Activated CD4-positive, alpha-beta memory T cell treated with anti-CD3 and anti-CD28 coated beads for 36 hours (primary cell): ENCODE measurements around the gene NEK11. TPM values are rescaled to one million over a fixed set of nuclear protein-coding genes. Genes with fewer than 3 reads are reported as not detected.
"Not testable (repeated sequence)": the region's sequence is repeated elsewhere in the genome, so short reads cannot be mapped to it uniquely, and the experiment has no call there.

Source experiments
- CTCF ChIA-PET: fragments of 350-600 bp; sonication (Branson Sonifier 250); formaldehyde crosslinking; loops from one replicate; lab custom pipeline; 2021; ENCODE audit warnings: antibody characterized with exemption, inconsistent platforms; lab: Charles Lee
- POLR2A ChIA-PET: fragments of 350-600 bp; sonication (Branson Sonifier 250); formaldehyde crosslinking; loops from one replicate; lab custom pipeline; 2021; ENCODE audit warnings: antibody characterized with exemption; lab: Charles Lee
- DNase-seq: peaks from one replicate; pipeline ENCODE4 v3.0.0-alpha.2; 2020
- H3K27ac Mint-ChIP-seq: one replicate; pipeline ENCODE4 v1.8.0; 2021; ENCODE audit warnings: mixed read lengths
- H3K27me3 Mint-ChIP-seq: one replicate; pipeline ENCODE4 v1.8.0; 2021; ENCODE audit warnings: mixed read lengths
- H3K36me3 Mint-ChIP-seq: one replicate; pipeline ENCODE4 v1.8.0; 2021; ENCODE audit warnings: mixed read lengths
- H3K4me1 Mint-ChIP-seq: one replicate; pipeline ENCODE4 v1.8.0; 2021; ENCODE audit warnings: low read depth, mixed read lengths
- H3K4me3 Mint-ChIP-seq: one replicate; pipeline ENCODE4 v1.8.0; 2021; ENCODE audit warnings: mild to moderate bottlenecking, mixed read lengths
- H3K9me3 Mint-ChIP-seq: one replicate; pipeline ENCODE4 v1.8.0; 2021; ENCODE audit warnings: mixed read lengths
- intact Hi-C: fragments of 100-400 bp; cut with micrococcal nuclease; formaldehyde crosslinking; loops from one replicate; pipeline ENCODE4 v1.15.1; 2023
- total RNA-seq, 2 experiments: library from RNA; stranded (reverse); gene quantifications; one replicate each; pipeline ENCODE4 v1.2.3, GENCODE V29; 2021

NEK11 gene
- total RNA-seq, 2 experiments from 2014 or later: 1.2 to 1.3 TPM

- no peaks in the 10 kb centered on the region for H3K4me1 Mint-ChIP-seq
- H3K27ac Mint-ChIP-seq: no peak overlapping the region
- H3K4me3 Mint-ChIP-seq: no peak overlapping the region
- DNase-seq: no peak
- peaks cover 2% of the 10 kb centered on the region for H3K27me3 Mint-ChIP-seq
- H3K9me3 Mint-ChIP-seq: peaks cover 4% of the 10 kb centered on the region
- no peaks in the 10 kb centered on the region for H3K36me3 Mint-ChIP-seq
- intact Hi-C loops: no loop called here
- CTCF ChIA-PET: no interaction called here
- POLR2A ChIA-PET: no interaction called here
These were observed 302.0 kb downstream of the NEK11 start for GRCh38 chr3:131328721-131329120.

- DNase-seq: no peak
- H3K9me3 Mint-ChIP-seq: peaks cover 4% of the 10 kb centered on the region
- H3K4me1 Mint-ChIP-seq: no peaks in the 10 kb centered on the region
- ChIA-PET CTCF (no interaction called here), POLR2A (no interaction called here)
- peaks cover 2% of the 10 kb centered on the region for H3K27me3 Mint-ChIP-seq
- H3K36me3 Mint-ChIP-seq: no peaks in the 10 kb centered on the region
- H3K27ac Mint-ChIP-seq: no peak overlapping the region
- no peak overlapping the region for H3K4me3 Mint-ChIP-seq
- intact Hi-C loops: no loop called here
These were observed 303.1 kb downstream of the NEK11 start for GRCh38 chr3:131329774-131330173.

- intact Hi-C loops, POLR2A ChIA-PET, CTCF ChIA-PET: not testable (repeated sequence)
These were observed 304.9 kb downstream of the NEK11 start for GRCh38 chr3:131331456-131332085.

GRCh38 chr3:131338948-131339640 is 312.4 kb downstream of the NEK11 start:
- Mint-ChIP-seq H3K27ac (no peak overlapping the region), H3K4me3 (no peak overlapping the region), H3K27me3 (no peaks in the 10 kb centered on the region), H3K9me3 (peaks cover 7% of the 10 kb centered on the region), H3K36me3 (no peaks in the 10 kb centered on the region), H3K4me1 (no peaks in the 10 kb centered on the region)
- no peak for DNase-seq
- ChIA-PET CTCF (no interaction called here), POLR2A (no interaction called here)
- intact Hi-C loops: no loop called here

More at GRCh38 chr3:131331456-131332085, 304.9 kb downstream of the NEK11 start:
- not testable (repeated sequence) for H3K36me3 Mint-ChIP-seq, H3K27ac Mint-ChIP-seq, H3K9me3 Mint-ChIP-seq, DNase-seq, H3K4me3 Mint-ChIP-seq, H3K4me1 Mint-ChIP-seq, H3K27me3 Mint-ChIP-seq

GRCh38 chr3:131341761-131342160 is 315.1 kb downstream of the NEK11 start:
- DNase-seq: no peak
- ChIA-PET POLR2A (no interaction called here), CTCF (no interaction called here)
- Mint-ChIP-seq H3K4me3 (no peak overlapping the region), H3K36me3 (no peaks in the 10 kb centered on the region), H3K9me3 (peaks cover 4% of the 10 kb centered on the region), H3K27me3 (no peaks in the 10 kb centered on the region), H3K27ac (no peak overlapping the region), H3K4me1 (no peaks in the 10 kb centered on the region)
- intact Hi-C loops: no loop called here

- H3K4me1 Mint-ChIP-seq: no peaks in the 10 kb centered on the region
- intact Hi-C loops: no loop called here
- H3K9me3 Mint-ChIP-seq: no peaks in the 10 kb centered on the region
- ChIA-PET POLR2A (no interaction called here), CTCF (no interaction called here)
- no peak for DNase-seq
- no peaks in the 10 kb centered on the region for H3K36me3 Mint-ChIP-seq
- H3K27ac Mint-ChIP-seq: no peak overlapping the region
- H3K27me3 Mint-ChIP-seq: no peaks in the 10 kb centered on the region
- H3K4me3 Mint-ChIP-seq: no peak overlapping the region
These were observed 322.2 kb downstream of the NEK11 start for GRCh38 chr3:131348911-131349310.

- Mint-ChIP-seq H3K36me3 (no peaks in the 10 kb centered on the region), H3K9me3 (no peaks in the 10 kb centered on the region), H3K4me1 (no peaks in the 10 kb centered on the region), H3K4me3 (no peak overlapping the region), H3K27me3 (no peaks in the 10 kb centered on the region), H3K27ac (no peak overlapping the region)
- POLR2A ChIA-PET: no interaction called here
- CTCF ChIA-PET: no interaction called here
- DNase-seq: no peak
- intact Hi-C loops: no loop called here
These were observed 322.8 kb downstream of the NEK11 start for GRCh38 chr3:131349454-131349853.

- Mint-ChIP-seq H3K27ac (no peak overlapping the region), H3K4me3 (no peak overlapping the region), H3K36me3 (no peaks in the 10 kb centered on the region), H3K4me1 (no peaks in the 10 kb centered on the region), H3K9me3 (no peaks in the 10 kb centered on the region), H3K27me3 (no peaks in the 10 kb centered on the region)
- ChIA-PET CTCF (no interaction called here), POLR2A (no interaction called here)
- DNase-seq: no peak
- intact Hi-C loops: no loop called here
These were observed 323.3 kb downstream of the NEK11 start for GRCh38 chr3:131349946-131350347.

- intact Hi-C loops: no loop called here
- Mint-ChIP-seq H3K27ac (no peak overlapping the region), H3K4me3 (no peak overlapping the region), H3K9me3 (no peaks in the 10 kb centered on the region), H3K27me3 (no peaks in the 10 kb centered on the region), H3K36me3 (no peaks in the 10 kb centered on the region), H3K4me1 (no peaks in the 10 kb centered on the region)
- no peak for DNase-seq
- ChIA-PET POLR2A (no interaction called here), CTCF (no interaction called here)
These were observed 323.8 kb downstream of the NEK11 start for GRCh38 chr3:131350506-131350905.

GRCh38 chr3:131353016-131353877 is 326.6 kb downstream of the NEK11 start:
- intact Hi-C loops: no loop called here
- Mint-ChIP-seq H3K27me3 (peaks cover 3% of the 10 kb centered on the region), H3K36me3 (no peaks in the 10 kb centered on the region), H3K27ac (no peak overlapping the region), H3K9me3 (no peaks in the 10 kb centered on the region), H3K4me3 (no peak overlapping the region), H3K4me1 (no peaks in the 10 kb centered on the region)
- no peak for DNase-seq
- CTCF ChIA-PET: no interaction called here
- POLR2A ChIA-PET: no interaction called here

- Mint-ChIP-seq H3K9me3 (no peaks in the 10 kb centered on the region), H3K27me3 (peaks cover 3% of the 10 kb centered on the region), H3K27ac (no peak overlapping the region), H3K4me1 (no peaks in the 10 kb centered on the region), H3K36me3 (no peaks in the 10 kb centered on the region), H3K4me3 (no peak overlapping the region)
- no peak for DNase-seq
- POLR2A ChIA-PET: no interaction called here
- intact Hi-C loops: no loop called here
- CTCF ChIA-PET: no interaction called here
These were observed 327.3 kb downstream of the NEK11 start for GRCh38 chr3:131353986-131354385.

- ChIA-PET CTCF (no interaction called here), POLR2A (no interaction called here)
- Mint-ChIP-seq H3K4me1 (peaks cover 2% of the 10 kb centered on the region), H3K27me3 (peaks cover 10% of the 10 kb centered on the region), H3K9me3 (no peaks in the 10 kb centered on the region), H3K36me3 (no peaks in the 10 kb centered on the region), H3K4me3 (no peak overlapping the region), H3K27ac (no peak overlapping the region)
- no peak for DNase-seq
- intact Hi-C loops: no loop called here
These were observed 329.4 kb downstream of the NEK11 start for GRCh38 chr3:131356006-131356595.
